ENCODE data around the gene RAB3C.
"Not testable (repeated sequence)": the region's sequence is repeated elsewhere in the genome, so short reads cannot be mapped to it uniquely, and the experiment has no call there.

GRCh38 chr5:58563016-58563700 is 19.7 kb upstream of the RAB3C start:
- not testable (repeated sequence) for TF ChIP-seq CTCF (IDR thresholded peaks at IDR 0.05); TCF7L2 (IDR thresholded peaks at IDR 0.05; ENCODE audit: low read depth, low read length); REST (IDR thresholded peaks at IDR 0.05; ENCODE audit: insufficient read depth in 1 of 2, low read depth in 2 of 2, low read length in 1 of 2); POLR2AphosphoS5 (IDR thresholded peaks at IDR 0.05; ENCODE audit: low read depth, low read length); SIN3A (IDR thresholded peaks at IDR 0.05; ENCODE audit: borderline replicate concordance, insufficient read depth, low read depth, low read length)

All from Panc1 (cell line).